HFFc6 (cell line): ENCODE data around the gene KLHDC9. TPM values are rescaled to one million over a fixed set of nuclear protein-coding genes. Genes with fewer than 3 reads are reported as not detected.
"Not testable (repeated sequence)": the region's sequence is repeated elsewhere in the genome, so short reads cannot be mapped to it uniquely, and the experiment has no call there.

Experiments
- DNase-seq: peaks from one replicate; pipeline ENCODE4 v3.0.0-alpha.2; 2018
- H3K27ac Mint-ChIP-seq: 2 replicates; pipeline ENCODE4 v1.8.0; 2020; ENCODE audit warnings: mild to moderate bottlenecking, mixed read lengths
- H3K27me3 Mint-ChIP-seq: 2 replicates; pipeline ENCODE4 v1.8.0; 2021; ENCODE audit warnings: mild to moderate bottlenecking, moderate library complexity, mixed read lengths; ENCODE audit not compliant: insufficient read depth
- H3K36me3 Mint-ChIP-seq: 2 replicates; pipeline ENCODE4 v1.8.0; 2021; ENCODE audit warnings: low read depth, mixed read lengths
- H3K4me1 Mint-ChIP-seq: 2 replicates; pipeline ENCODE4 v1.8.0; 2020; ENCODE audit warnings: low read depth, mixed read lengths
- H3K4me3 Mint-ChIP-seq: 2 replicates; pipeline ENCODE4 v1.8.0; 2020; ENCODE audit warnings: mild to moderate bottlenecking, moderate library complexity, mixed read lengths
- H3K9me3 Mint-ChIP-seq: 2 replicates; pipeline ENCODE4 v1.8.0; 2020; ENCODE audit warnings: mild to moderate bottlenecking, mixed read lengths
- total RNA-seq, 6 experiments: library from RNA; stranded (reverse); fragmentation: NEBNext Ultra II Directional; extraction: Animal tissue kit (Norgen Biotek cat#: 25700); gene quantifications; 2 replicates in 1 of 6; 3 replicates in 5 of 6; pipeline ENCODE4 v1.2.3, GENCODE V29; 2021
- TF ChIP-seq, protein P1 (sequence below): fragments of 200-600 bp; sonication (generic); IDR thresholded peaks from 2 replicates; pipeline ENCODE4 v1.5.0; 2021; ENCODE audit warnings: antibody characterized with exemption, mild to moderate bottlenecking

The KLHDC9 gene
- total RNA-seq, 6 experiments from 2014 or later = 1.3 to 2.7 (median 2.1) TPM

DNA sequence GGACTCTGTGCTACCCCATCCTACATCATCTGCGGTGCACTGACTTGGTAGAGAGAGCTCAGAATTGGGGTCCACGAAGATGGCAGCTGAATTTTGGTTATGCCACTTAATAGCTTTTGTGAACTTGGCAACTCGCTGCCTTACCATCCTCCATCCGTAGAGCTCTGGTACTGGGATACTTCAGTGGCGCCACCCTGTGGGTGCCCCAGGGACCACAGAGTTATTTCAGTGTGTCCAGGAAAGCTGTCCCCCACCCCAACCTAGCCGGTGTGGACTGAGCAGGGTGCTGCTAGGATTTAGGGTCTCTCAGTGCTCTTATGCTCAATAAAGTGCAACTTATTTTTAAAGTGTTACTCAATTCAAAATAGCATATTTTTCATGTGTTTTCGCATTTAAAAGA is 43.4 kb upstream of the KLHDC9 start:
- H3K36me3 Mint-ChIP-seq = no peaks in the 10 kb centered on the region
- H3K4me3 Mint-ChIP-seq = no peak overlapping the region
- H3K9me3 Mint-ChIP-seq = peaks cover 3% of the 10 kb centered on the region
- H3K27me3 Mint-ChIP-seq = peaks cover 4% of the 10 kb centered on the region; the same call in 1 of the 2 replicates
- DNase-seq = no peak
- TF ChIP-seq, protein P1, sequence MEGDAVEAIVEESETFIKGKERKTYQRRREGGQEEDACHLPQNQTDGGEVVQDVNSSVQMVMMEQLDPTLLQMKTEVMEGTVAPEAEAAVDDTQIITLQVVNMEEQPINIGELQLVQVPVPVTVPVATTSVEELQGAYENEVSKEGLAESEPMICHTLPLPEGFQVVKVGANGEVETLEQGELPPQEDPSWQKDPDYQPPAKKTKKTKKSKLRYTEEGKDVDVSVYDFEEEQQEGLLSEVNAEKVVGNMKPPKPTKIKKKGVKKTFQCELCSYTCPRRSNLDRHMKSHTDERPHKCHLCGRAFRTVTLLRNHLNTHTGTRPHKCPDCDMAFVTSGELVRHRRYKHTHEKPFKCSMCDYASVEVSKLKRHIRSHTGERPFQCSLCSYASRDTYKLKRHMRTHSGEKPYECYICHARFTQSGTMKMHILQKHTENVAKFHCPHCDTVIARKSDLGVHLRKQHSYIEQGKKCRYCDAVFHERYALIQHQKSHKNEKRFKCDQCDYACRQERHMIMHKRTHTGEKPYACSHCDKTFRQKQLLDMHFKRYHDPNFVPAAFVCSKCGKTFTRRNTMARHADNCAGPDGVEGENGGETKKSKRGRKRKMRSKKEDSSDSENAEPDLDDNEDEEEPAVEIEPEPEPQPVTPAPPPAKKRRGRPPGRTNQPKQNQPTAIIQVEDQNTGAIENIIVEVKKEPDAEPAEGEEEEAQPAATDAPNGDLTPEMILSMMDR = peak; percentile 52
- H3K27ac Mint-ChIP-seq = no peak overlapping the region
- peaks cover 12% of the 10 kb centered on the region for H3K4me1 Mint-ChIP-seq

DNA sequence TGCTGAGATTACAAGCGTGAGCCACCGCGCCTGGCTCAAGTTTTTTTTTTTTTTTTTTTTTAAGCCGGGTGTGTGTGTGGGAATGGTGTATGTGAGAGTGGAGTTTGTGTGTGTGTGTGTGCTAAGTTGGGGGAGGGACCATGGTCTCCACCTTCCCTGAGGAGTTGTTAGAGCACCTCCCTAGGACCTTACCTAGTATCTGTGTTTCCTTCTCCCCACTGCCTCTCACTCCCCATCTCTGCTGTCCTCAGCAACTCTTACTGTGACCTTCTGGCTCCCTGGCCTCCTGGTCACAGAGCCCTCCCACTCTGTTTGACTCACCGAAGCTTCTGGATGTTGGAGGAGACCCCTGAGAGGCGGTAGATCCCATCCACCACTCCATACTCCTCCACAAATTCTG is 38.9 kb upstream of the KLHDC9 start:
- no peak overlapping the region for H3K27ac Mint-ChIP-seq
- no peak for DNase-seq
- H3K36me3 Mint-ChIP-seq = no peaks in the 10 kb centered on the region
- H3K27me3 Mint-ChIP-seq = peaks cover 14% of the 10 kb centered on the region
- TF ChIP-seq, protein P1 = no peak
- no peaks in the 10 kb centered on the region for H3K9me3 Mint-ChIP-seq
- no peaks in the 10 kb centered on the region for H3K4me1 Mint-ChIP-seq
- no peak overlapping the region for H3K4me3 Mint-ChIP-seq

DNA sequence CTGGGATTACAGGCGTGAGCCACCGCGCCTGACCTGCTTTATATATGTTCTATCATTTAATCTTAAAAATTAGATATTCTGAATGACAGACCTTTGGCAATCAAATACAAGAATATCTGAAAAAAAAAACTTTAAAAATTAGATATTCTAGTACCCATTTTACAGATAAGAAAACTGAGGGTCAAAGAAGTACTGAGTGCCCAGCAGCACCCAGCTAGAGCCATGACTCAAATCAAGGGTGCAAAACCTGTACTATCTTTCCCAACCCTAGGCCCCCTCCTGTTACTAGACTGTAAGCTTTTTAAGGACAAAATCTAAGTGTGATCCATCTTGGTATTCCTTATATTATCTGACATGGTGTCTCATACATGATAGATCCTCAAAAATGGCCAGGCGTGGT is 36.7 kb upstream of the KLHDC9 start:
- TF ChIP-seq, protein P1 = no peak
- no peaks in the 10 kb centered on the region for H3K36me3 Mint-ChIP-seq
- no peak for DNase-seq
- peaks cover 22% of the 10 kb centered on the region for H3K27me3 Mint-ChIP-seq
- no peaks in the 10 kb centered on the region for H3K9me3 Mint-ChIP-seq
- H3K4me3 Mint-ChIP-seq = no peak overlapping the region
- no peaks in the 10 kb centered on the region for H3K4me1 Mint-ChIP-seq
- H3K27ac Mint-ChIP-seq = no peak overlapping the region

DNA sequence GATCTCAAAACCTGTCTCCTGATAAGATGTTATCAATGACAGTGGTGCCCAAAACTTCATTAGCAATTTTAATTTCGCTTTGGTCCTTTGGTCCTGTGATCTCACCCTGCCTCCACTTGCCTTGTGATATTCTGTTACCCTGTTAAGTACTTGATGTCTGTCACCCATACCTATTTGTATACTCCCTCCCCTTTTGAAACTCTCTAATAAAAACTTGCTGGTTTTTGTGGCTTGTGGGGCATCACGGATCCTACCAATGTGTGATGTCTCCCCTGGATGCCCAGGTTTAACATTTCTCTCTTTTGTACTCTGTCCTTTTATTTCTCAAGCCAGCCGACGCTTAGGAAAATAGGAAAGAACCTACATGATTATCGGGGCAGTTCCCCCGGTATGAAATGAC is 34.2 kb upstream of the KLHDC9 start:
- not testable (repeated sequence) for H3K9me3 Mint-ChIP-seq, DNase-seq, H3K27ac Mint-ChIP-seq, H3K4me1 Mint-ChIP-seq, H3K36me3 Mint-ChIP-seq, H3K4me3 Mint-ChIP-seq
- peaks cover 24% of the 10 kb centered on the region for H3K27me3 Mint-ChIP-seq

- not testable (repeated sequence) for H3K4me1 Mint-ChIP-seq, DNase-seq, H3K9me3 Mint-ChIP-seq, H3K4me3 Mint-ChIP-seq, H3K36me3 Mint-ChIP-seq, H3K27ac Mint-ChIP-seq
- peaks cover 21% of the 10 kb centered on the region for H3K27me3 Mint-ChIP-seq
Observed at GRCh38 chr1:161065681-161066080, 32.5 kb upstream of the KLHDC9 start.

DNA sequence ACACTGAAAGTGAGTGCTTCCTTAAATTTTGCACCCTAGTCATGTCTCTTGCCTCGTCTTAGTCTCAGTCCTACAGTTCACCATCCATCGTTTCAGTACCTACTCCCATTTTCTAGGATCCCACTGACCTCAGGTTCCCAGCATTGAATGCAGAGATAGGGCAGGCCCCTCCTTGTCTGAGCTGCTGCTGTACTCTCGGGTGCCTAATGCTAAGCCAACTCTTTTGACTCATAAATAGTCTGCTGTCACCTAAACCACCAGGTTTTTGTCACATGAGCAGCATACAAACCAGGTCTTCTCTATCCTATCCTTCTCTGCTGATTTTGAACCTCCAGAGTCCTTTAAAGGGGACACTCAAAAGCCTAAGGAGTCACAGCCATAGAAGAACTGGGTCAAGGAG is 31.5 kb upstream of the KLHDC9 start:
- TF ChIP-seq, protein P1 = no peak
- peaks cover 21% of the 10 kb centered on the region for H3K27me3 Mint-ChIP-seq
- H3K9me3 Mint-ChIP-seq = no peaks in the 10 kb centered on the region
- H3K4me1 Mint-ChIP-seq = peaks cover 5% of the 10 kb centered on the region; the same call in 1 of the 2 replicates
- H3K36me3 Mint-ChIP-seq = no peaks in the 10 kb centered on the region
- no peak overlapping the region for H3K4me3 Mint-ChIP-seq
- H3K27ac Mint-ChIP-seq = no peak overlapping the region
- no peak for DNase-seq
